ENCODE data around the gene KIAA1210.

KIAA1210 gene

GRCh38 chrX:119090627-119091026 lies 37.0 kb downstream of the KIAA1210 start:
- no peak for DNase-seq (ENCODE audit: low spot score)

- no peak for DNase-seq (ENCODE audit: low spot score)
Observed at GRCh38 chrX:119089619-119090018, 38.0 kb downstream of the KIAA1210 start.

GRCh38 chrX:119087121-119087520 lies 40.5 kb downstream of the KIAA1210 start:
- no peak for DNase-seq (ENCODE audit: low spot score)

- no peak for DNase-seq (ENCODE audit: low spot score)
Observed at GRCh38 chrX:119084766-119085165, 42.8 kb downstream of the KIAA1210 start.

- no peak for DNase-seq (ENCODE audit: low spot score)
Observed at GRCh38 chrX:119082278-119082677, 45.3 kb downstream of the KIAA1210 start.

GRCh38 chrX:119075270-119076025 lies 52.2 kb downstream of the KIAA1210 start:
- no peak for DNase-seq (ENCODE audit: low spot score)

GRCh38 chrX:119073911-119074310 lies 53.7 kb downstream of the KIAA1210 start:
- DNase-seq (ENCODE audit: low spot score): no peak

GRCh38 chrX:119073200-119073905 lies 54.3 kb downstream of the KIAA1210 start:
- no peak for DNase-seq (ENCODE audit: low spot score)

GRCh38 chrX:119072744-119073143 lies 54.9 kb downstream of the KIAA1210 start, which contains the start of gene CT47C1:
TSS of gene CT47C1 (plus strand) at chrX:119072993. CDS start at chrX:119073226, 233 bp downstream.
- no peak for DNase-seq (ENCODE audit: low spot score)

GRCh38 chrX:119071381-119071780 lies 56.2 kb downstream of the KIAA1210 start:
- no peak for DNase-seq (ENCODE audit: low spot score)

- no peak for DNase-seq (ENCODE audit: low spot score)
Observed at GRCh38 chrX:119069762-119070161, 57.9 kb downstream of the KIAA1210 start.

- no peak for DNase-seq (ENCODE audit: low spot score)
Observed at GRCh38 chrX:119069128-119069527, 58.5 kb downstream of the KIAA1210 start.

GRCh38 chrX:119067023-119067739 lies 60.4 kb downstream of the KIAA1210 start:
- no peak for DNase-seq (ENCODE audit: low spot score)

GRCh38 chrX:119063428-119063827 lies 64.2 kb downstream of the KIAA1210 start:
- DNase-seq (ENCODE audit: low spot score): no peak

GRCh38 chrX:119062750-119063374 lies 64.8 kb downstream of the KIAA1210 start:
- DNase-seq (ENCODE audit: low spot score): no peak

GRCh38 chrX:119055687-119056086 lies 71.9 kb downstream of the KIAA1210 start:
- DNase-seq (ENCODE audit: low spot score): no peak

GRCh38 chrX:119045884-119046283 lies 81.7 kb downstream of the KIAA1210 start:
- DNase-seq (ENCODE audit: low spot score): no peak

GRCh38 chrX:119042996-119043395 lies 84.6 kb downstream of the KIAA1210 start:
- DNase-seq (ENCODE audit: low spot score): no peak

GRCh38 chrX:119042040-119042439 lies 85.6 kb downstream of the KIAA1210 start:
- no peak for DNase-seq (ENCODE audit: low spot score)

- no peak for DNase-seq (ENCODE audit: low spot score)
Observed at GRCh38 chrX:119041175-119041574, 86.4 kb downstream of the KIAA1210 start.

GRCh38 chrX:119040432-119040831 lies 87.2 kb downstream of the KIAA1210 start:
- no peak for DNase-seq (ENCODE audit: low spot score)

Measured in hematopoietic multipotent progenitor cell treated with erythropoietin and hydrocortisone succinate and interleukin-3 and kit ligand, for 17 days (in vitro differentiated cells).